Activated T-helper 1 cell treated with anti-CD3 and anti-CD28 coated beads, Interleukin-12 subunit alpha, Interleukin-12 subunit beta, Interleukin-2, Interleukin-4 antibody, amounts not matched to agents 30 ng/mL and 10 ng/mL and 1 ng/mL, durations not matched to agents 14 hours and 24 hours and 36 hours (primary cell): ENCODE data around the gene LRP8. TPM values are rescaled to one million over a fixed set of nuclear protein-coding genes. Genes with fewer than 3 reads are reported as not detected.

ENCODE experiments used
- DNase-seq: peaks from one replicate; pipeline ENCODE4 v3.0.0; 2021; ENCODE audit warnings: low spot score
- H3K27ac Mint-ChIP-seq: one replicate; pipeline ENCODE4 v1.8.0; 2021; ENCODE audit warnings: mild to moderate bottlenecking, mixed read lengths
- H3K27me3 Mint-ChIP-seq: one replicate; pipeline ENCODE4 v1.8.0; 2022; ENCODE audit warnings: mild to moderate bottlenecking, moderate library complexity, mixed read lengths; ENCODE audit not compliant: insufficient read depth
- H3K36me3 Mint-ChIP-seq: one replicate; pipeline ENCODE4 v1.8.0; 2021; ENCODE audit warnings: low read depth, mixed read lengths
- H3K4me1 Mint-ChIP-seq: one replicate; pipeline ENCODE4 v1.8.0; 2021; ENCODE audit warnings: low read depth, mixed read lengths
- H3K4me3 Mint-ChIP-seq: one replicate; pipeline ENCODE4 v1.8.0; 2021; ENCODE audit warnings: mild to moderate bottlenecking, moderate library complexity, mixed read lengths
- H3K9me3 Mint-ChIP-seq: one replicate; pipeline ENCODE4 v1.8.0; 2021; ENCODE audit warnings: mixed read lengths
- intact Hi-C: fragments of 100-400 bp; cut with micrococcal nuclease; formaldehyde crosslinking; loops from one replicate; pipeline ENCODE4 v1.15.1; 2024
- total RNA-seq: library from RNA; stranded (reverse); gene quantifications from 2 replicates; pipeline ENCODE4 v1.2.3, GENCODE V29; 2022

The LRP8 gene
- 78.8 and 87.4 TPM in 2 replicates for total RNA-seq

DNA sequence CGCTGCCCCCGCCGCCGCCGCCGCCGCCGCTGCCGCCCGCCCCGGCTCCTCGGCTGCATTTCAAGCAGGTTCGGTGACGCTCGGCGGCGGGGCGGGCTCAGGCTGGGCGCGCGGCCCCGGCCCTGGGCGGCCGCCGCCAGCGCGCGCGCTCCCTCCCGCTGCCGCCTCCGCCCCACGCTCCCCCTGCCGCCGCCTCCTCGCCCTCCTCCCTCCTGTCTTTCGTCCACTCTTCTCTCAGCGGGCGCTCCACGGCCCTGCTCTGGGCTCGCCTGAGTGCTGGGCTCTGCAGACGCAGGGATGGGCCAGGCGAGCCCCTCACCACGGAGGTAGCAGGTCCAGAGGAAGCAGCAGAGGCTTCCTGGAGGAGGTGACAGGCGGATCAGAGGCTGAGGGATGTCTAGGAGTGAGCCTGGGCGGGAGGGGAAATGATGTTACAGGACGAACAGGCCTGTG is at the start of gene LRP8:
Gene LRP8, minus strand, starts transcription at position 62 of the 453 bp plus-strand sequence. CDS start 158 bp downstream, outside the sequence.
- peaks cover 22% of the 10 kb centered on the region for H3K36me3 Mint-ChIP-seq
- H3K4me3 Mint-ChIP-seq: peak within 1 kb of the TSS; percentile 99
- DNase-seq: peak; percentile 78
- peaks cover 32% of the 10 kb centered on the region for H3K4me1 Mint-ChIP-seq
- peak within 1 kb of the TSS; percentile 99 for H3K27ac Mint-ChIP-seq
- H3K9me3 Mint-ChIP-seq: no peaks in the 10 kb centered on the region
- intact Hi-C loops: loop anchor here (5.0 to 10.0 kb wide), 9 partner anchors 36 to 1713 kb away; partner anchors contain the start of genes CC2D1B, IFT25, LRRC42 and OSBPL9
- no peaks in the 10 kb centered on the region for H3K27me3 Mint-ChIP-seq

GRCh38 chr1:53377438-53377841 is 49.6 kb upstream of the LRP8 start:
- Mint-ChIP-seq H3K9me3 (no peaks in the 10 kb centered on the region), H3K27ac (no peak overlapping the region), H3K36me3 (no peaks in the 10 kb centered on the region), H3K27me3 (peaks cover 19% of the 10 kb centered on the region), H3K4me3 (no peak overlapping the region), H3K4me1 (no peaks in the 10 kb centered on the region)
- intact Hi-C loops: no loop called here
- no peak for DNase-seq

DNA sequence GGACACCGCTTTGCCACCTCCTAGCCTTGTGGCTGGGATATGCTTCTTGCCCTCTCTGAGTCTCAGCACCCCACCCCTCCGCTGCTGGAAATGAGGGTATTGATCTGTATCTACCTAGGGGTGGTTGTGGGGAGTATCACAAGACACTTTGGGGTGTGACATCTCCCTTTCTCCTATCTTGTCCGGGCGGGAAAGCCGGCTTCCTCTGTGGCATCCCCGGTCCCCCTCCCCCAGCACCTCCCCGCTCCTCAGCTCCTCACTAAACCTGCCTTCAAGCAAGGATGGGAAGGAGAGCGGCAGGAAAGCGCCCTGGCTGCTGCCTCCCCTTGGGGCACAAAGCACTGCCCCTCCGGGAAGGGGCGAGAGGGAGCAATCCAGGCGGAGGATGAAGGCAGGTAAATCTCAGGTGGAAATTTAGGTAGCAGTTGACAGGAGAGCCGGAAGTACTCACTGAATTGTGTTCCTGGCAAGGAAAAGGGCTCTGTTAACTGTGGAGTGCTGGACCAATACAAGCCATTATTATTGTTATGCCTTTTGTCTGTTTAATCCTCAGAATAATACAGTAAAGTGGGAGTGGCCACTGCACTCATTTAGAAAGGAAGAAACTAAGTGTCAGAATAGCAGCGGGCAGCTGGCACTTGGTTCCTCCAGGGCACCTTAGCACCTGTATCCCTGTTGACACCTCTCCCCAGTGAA is 49.0 kb upstream of the LRP8 start:
- Mint-ChIP-seq H3K36me3 (no peaks in the 10 kb centered on the region), H3K27ac (no peak overlapping the region)
- no peak for DNase-seq

GRCh38 chr1:53376041-53376461 is 48.2 kb upstream of the LRP8 start:
- Mint-ChIP-seq H3K4me1 (no peaks in the 10 kb centered on the region), H3K27ac (no peak overlapping the region), H3K9me3 (no peaks in the 10 kb centered on the region), H3K27me3 (peaks cover 13% of the 10 kb centered on the region), H3K36me3 (no peaks in the 10 kb centered on the region), H3K4me3 (no peak overlapping the region)
- intact Hi-C loops: no loop called here
- no peak for DNase-seq

More for the DNA sequence above, 49.0 kb upstream of the LRP8 start:
- Mint-ChIP-seq H3K4me3 (no peak overlapping the region), H3K27me3 (peaks cover 19% of the 10 kb centered on the region), H3K9me3 (no peaks in the 10 kb centered on the region), H3K4me1 (no peaks in the 10 kb centered on the region)
- intact Hi-C loops: no loop called here

DNA sequence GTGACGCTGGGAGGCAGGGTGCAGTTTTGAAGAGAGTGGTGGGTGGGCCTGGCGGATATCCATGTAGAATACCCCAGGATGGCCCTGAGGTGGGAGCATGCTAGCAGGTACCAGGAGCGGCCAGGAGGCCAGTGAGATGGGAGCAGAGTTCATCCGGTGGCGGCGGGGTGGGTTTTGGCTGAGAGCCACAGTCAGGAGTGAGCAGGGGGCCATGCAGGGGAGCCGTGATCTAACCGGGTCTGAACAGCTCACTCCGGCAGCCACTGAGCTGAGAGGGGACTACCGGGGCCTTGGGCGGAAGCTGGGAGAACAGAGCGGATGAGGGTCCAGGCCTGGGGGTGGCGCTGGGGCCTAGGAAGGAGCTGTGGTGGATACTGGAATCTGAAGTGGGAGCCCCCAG is 47.6 kb upstream of the LRP8 start:
- Mint-ChIP-seq H3K27ac (no peak overlapping the region), H3K4me1 (no peaks in the 10 kb centered on the region)
- intact Hi-C loops: no loop called here

DNA sequence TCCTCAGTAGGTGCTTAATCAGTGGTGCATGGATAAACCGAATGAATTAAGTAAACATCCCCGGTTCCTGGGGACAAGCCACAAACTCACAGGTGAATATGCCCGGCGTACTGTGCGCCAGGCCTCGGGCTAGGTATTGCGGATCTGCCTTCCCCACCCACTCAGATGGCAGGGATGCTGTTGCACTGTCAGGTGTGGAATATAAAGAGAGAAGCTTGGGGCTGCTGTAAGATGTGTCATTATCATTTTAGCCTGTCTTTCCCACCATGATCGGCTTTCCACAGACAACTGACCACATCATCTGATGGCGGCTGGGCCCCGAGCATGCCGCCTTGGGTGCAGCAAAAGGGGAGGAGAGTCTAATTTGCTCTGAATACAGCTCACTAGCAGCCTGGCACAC is 45.4 kb upstream of the LRP8 start:
- no peak for DNase-seq
- Mint-ChIP-seq H3K27me3 (peaks cover 3% of the 10 kb centered on the region), H3K4me3 (no peak overlapping the region), H3K27ac (no peak overlapping the region), H3K36me3 (no peaks in the 10 kb centered on the region), H3K4me1 (peaks cover 8% of the 10 kb centered on the region), H3K9me3 (no peaks in the 10 kb centered on the region)
- intact Hi-C loops: no loop called here

More for the DNA sequence above, 47.6 kb upstream of the LRP8 start:
- no peak for DNase-seq
- no peak overlapping the region for H3K4me3 Mint-ChIP-seq
- peaks cover 11% of the 10 kb centered on the region for H3K27me3 Mint-ChIP-seq
- H3K36me3 Mint-ChIP-seq: no peaks in the 10 kb centered on the region
- H3K9me3 Mint-ChIP-seq: no peaks in the 10 kb centered on the region

DNA sequence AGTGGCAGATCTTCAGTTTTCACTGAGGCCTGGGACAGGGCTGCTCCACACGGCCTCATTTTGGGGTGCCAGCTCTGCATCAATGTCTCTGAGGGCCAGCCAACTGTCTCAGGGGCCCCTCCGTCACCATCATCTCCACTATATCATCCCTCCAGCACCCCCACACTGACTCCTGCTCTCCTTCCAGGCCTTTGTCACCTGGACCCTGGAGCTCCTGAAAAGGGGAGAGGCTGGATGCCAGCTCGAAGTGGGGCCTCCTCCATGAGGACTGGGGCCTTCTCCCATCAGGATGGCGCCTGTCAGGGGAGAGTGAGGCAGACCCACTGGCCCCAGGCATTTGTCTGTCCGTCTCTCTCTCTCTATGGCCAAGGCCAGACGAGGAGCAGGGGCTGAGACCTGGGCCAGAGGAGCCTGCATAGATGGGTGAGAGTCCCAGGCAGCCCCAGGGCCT is 44.7 kb upstream of the LRP8 start:
- no peak overlapping the region for H3K27ac Mint-ChIP-seq
- no peak for DNase-seq
- H3K4me3 Mint-ChIP-seq: no peak overlapping the region
- H3K27me3 Mint-ChIP-seq: peaks cover 2% of the 10 kb centered on the region
- no peaks in the 10 kb centered on the region for H3K36me3 Mint-ChIP-seq
- H3K4me1 Mint-ChIP-seq: peaks cover 15% of the 10 kb centered on the region
- intact Hi-C loops: no loop called here
- H3K9me3 Mint-ChIP-seq: no peaks in the 10 kb centered on the region

GRCh38 chr1:53371851-53372250 is 44.0 kb upstream of the LRP8 start:
- H3K4me3 Mint-ChIP-seq: no peak overlapping the region

GRCh38 chr1:53371121-53371666 is 43.3 kb upstream of the LRP8 start:
- Mint-ChIP-seq H3K27ac (no peak overlapping the region), H3K4me3 (no peak overlapping the region), H3K9me3 (no peaks in the 10 kb centered on the region), H3K4me1 (peaks cover 15% of the 10 kb centered on the region), H3K36me3 (no peaks in the 10 kb centered on the region), H3K27me3 (peaks cover 3% of the 10 kb centered on the region)
- intact Hi-C loops: no loop called here
- DNase-seq: no peak

More at GRCh38 chr1:53371851-53372250, 44.0 kb upstream of the LRP8 start:
- peaks cover 15% of the 10 kb centered on the region for H3K4me1 Mint-ChIP-seq
- no peaks in the 10 kb centered on the region for H3K36me3 Mint-ChIP-seq
- intact Hi-C loops: no loop called here
- H3K9me3 Mint-ChIP-seq: no peaks in the 10 kb centered on the region
- peaks cover 2% of the 10 kb centered on the region for H3K27me3 Mint-ChIP-seq
- H3K27ac Mint-ChIP-seq: no peak overlapping the region
- no peak for DNase-seq

DNA sequence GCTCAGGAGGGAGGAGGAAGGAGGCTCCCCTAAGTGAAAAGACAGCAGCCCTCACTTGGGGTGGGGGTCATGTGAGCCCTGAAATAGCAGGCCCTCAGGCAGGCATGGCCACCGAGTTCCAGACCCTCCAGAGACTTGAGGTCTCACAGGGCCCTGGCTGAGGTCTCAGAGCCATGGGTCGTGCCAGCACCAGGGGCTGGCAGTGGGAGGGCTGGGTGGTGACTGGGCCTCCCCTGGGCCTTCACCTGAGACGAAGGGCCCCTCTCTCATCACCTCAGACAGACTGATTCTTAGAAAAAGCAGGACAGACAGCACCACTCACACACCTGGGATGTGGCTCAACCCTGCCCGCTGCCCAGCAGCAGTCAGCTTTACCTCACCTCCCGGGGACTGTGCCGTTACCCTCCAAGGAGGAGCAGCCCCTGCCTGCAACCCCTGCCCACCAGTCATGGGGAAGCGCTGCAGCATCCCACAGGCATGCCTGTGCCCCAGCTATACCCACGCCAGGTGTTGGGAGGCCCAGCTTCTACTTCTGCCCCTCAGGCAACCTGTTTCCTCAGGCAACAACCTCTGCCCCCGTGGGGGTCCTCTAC is 42.6 kb upstream of the LRP8 start:
- Mint-ChIP-seq H3K4me1 (peaks cover 15% of the 10 kb centered on the region), H3K4me3 (no peak overlapping the region), H3K27ac (no peak overlapping the region), H3K36me3 (no peaks in the 10 kb centered on the region), H3K27me3 (peaks cover 3% of the 10 kb centered on the region), H3K9me3 (no peaks in the 10 kb centered on the region)
- intact Hi-C loops: no loop called here
- no peak for DNase-seq

GRCh38 chr1:53369761-53370160 is 41.9 kb upstream of the LRP8 start:
- Mint-ChIP-seq H3K4me1 (peaks cover 15% of the 10 kb centered on the region), H3K27ac (no peak overlapping the region), H3K27me3 (peaks cover 3% of the 10 kb centered on the region), H3K36me3 (no peaks in the 10 kb centered on the region), H3K9me3 (no peaks in the 10 kb centered on the region), H3K4me3 (no peak overlapping the region)
- no peak for DNase-seq
- intact Hi-C loops: no loop called here

- DNase-seq: no peak
- Mint-ChIP-seq H3K27ac (no peak overlapping the region), H3K36me3 (no peaks in the 10 kb centered on the region), H3K9me3 (no peaks in the 10 kb centered on the region), H3K27me3 (peaks cover 3% of the 10 kb centered on the region), H3K4me1 (peaks cover 15% of the 10 kb centered on the region), H3K4me3 (no peak overlapping the region)
- intact Hi-C loops: no loop called here
Observed at GRCh38 chr1:53369034-53369750, 41.3 kb upstream of the LRP8 start.
